ENCODE measurements around the gene CASKIN1.

DNA sequence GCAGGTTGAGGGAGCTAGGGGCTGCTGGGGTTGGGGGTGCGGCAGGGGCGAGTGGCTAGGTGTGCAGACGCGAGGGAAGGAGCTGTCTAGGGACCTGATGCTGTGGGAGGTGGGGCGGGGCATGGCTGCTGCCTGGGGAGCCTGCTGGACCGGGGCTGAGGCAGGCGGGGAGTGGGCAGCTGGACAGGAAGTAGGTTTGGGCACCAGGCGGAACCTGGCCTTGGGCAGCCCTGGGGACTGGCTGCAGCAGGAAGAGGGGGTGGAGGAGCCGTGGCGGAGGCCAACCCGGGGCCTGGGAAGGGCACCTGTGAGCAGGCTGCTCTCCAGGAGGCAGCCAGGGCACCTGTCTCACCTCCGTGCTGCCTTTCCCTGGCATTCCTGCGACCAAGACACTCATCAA, 34.0 kb upstream of the CASKIN1 start:
- TF ChIP-seq, protein P1, sequence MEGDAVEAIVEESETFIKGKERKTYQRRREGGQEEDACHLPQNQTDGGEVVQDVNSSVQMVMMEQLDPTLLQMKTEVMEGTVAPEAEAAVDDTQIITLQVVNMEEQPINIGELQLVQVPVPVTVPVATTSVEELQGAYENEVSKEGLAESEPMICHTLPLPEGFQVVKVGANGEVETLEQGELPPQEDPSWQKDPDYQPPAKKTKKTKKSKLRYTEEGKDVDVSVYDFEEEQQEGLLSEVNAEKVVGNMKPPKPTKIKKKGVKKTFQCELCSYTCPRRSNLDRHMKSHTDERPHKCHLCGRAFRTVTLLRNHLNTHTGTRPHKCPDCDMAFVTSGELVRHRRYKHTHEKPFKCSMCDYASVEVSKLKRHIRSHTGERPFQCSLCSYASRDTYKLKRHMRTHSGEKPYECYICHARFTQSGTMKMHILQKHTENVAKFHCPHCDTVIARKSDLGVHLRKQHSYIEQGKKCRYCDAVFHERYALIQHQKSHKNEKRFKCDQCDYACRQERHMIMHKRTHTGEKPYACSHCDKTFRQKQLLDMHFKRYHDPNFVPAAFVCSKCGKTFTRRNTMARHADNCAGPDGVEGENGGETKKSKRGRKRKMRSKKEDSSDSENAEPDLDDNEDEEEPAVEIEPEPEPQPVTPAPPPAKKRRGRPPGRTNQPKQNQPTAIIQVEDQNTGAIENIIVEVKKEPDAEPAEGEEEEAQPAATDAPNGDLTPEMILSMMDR (optimal IDR thresholded peaks at IDR 0.05 in 1 of 3, IDR thresholded peaks at IDR 0.05 in 1 of 3, conservative IDR thresholded peaks at IDR 0.05 in 1 of 3; ENCODE audit: extremely low read depth in 1 of 3, insufficient read depth in 2 of 3, low read length in 3 of 3): no peak
- no peak for TF ChIP-seq EZH2 (IDR thresholded peaks at IDR 0.05; ENCODE audit: low read length)

Measured in keratinocyte (primary cell).